PC-3 (cell line): ENCODE measurements around the gene ARHGAP26. TPM values are rescaled to one million over a fixed set of nuclear protein-coding genes. Genes with fewer than 3 reads are reported as not detected.

ENCODE experiments used
- ATAC-seq: fragments of 200-7000 bp; cut with Tn5 transposase; 2 replicates; pipeline ENCODE4 v1.9.1; 2020; ENCODE audit warnings: mild to moderate bottlenecking, moderate library complexity
- BruUV-seq: library from RNA; stranded (reverse); fragments of 400-500 nt; replicated peaks from 2 replicates; lab custom pipeline; 2021; lab: Mats Ljungman, UMichigan
- CTCF ChIA-PET: fragments of 300-600 bp; sonication (Branson Sonifier 250); formaldehyde crosslinking; loops from one replicate; lab custom pipeline; 2022; ENCODE audit warnings: antibody characterized with exemption; lab: Charles Lee
- POLR2A ChIA-PET: fragments of 300-600 bp; sonication (Branson Sonifier 250); formaldehyde crosslinking; loops from one replicate; lab custom pipeline; 2022; ENCODE audit warnings: antibody characterized with exemption; ENCODE audit not compliant: unreplicated experiment; lab: Charles Lee
- DNase-seq: peaks from one replicate; pipeline ENCODE4 v3.0.0-alpha.2; 2015
- H2AFZ ChIP-seq: fragments of 300-600 bp; sonication (generic); 2 replicates; pipeline ENCODE4 v1.6.0; 2016; ENCODE audit warnings: antibody characterized with exemption, low read length
- H3F3A ChIP-seq: fragments of 300-600 bp; sonication (generic); one replicate; pipeline ENCODE4 v1.6.0; 2017; ENCODE audit warnings: antibody characterized with exemption, low read length, control low read depth, mild to moderate bottlenecking; ENCODE audit not compliant: unreplicated experiment
- H3K27ac ChIP-seq: fragments of 300-600 bp; sonication (generic); 2 replicates; pipeline ENCODE4 v1.5.1; 2016; ENCODE audit warnings: mild to moderate bottlenecking, low read length
- H3K27me3 ChIP-seq: fragments of 300-600 bp; sonication (generic); 2 replicates; pipeline ENCODE4 v1.6.1; 2016; ENCODE audit warnings: low read length, mixed read lengths
- H3K36me3 ChIP-seq: fragments of 300-600 bp; sonication (generic); 2 replicates; pipeline ENCODE4 v1.6.1; 2016; ENCODE audit warnings: low read depth, mixed run types, low read length, mixed read lengths
- H3K4me1 ChIP-seq: fragments of 300-600 bp; sonication (generic); 2 replicates; pipeline ENCODE4 v1.5.1; 2016; ENCODE audit warnings: low read length; ENCODE audit not compliant: insufficient read depth
- H3K4me2 ChIP-seq: fragments of 300-600 bp; sonication (generic); 2 replicates; pipeline ENCODE4 v1.6.0; 2016; ENCODE audit warnings: low read length
- H3K4me3 ChIP-seq: fragments of 300-600 bp; sonication (generic); 2 replicates; pipeline ENCODE4 v1.5.1; 2016; ENCODE audit warnings: mild to moderate bottlenecking, low read length, mixed read lengths
- H3K79me2 ChIP-seq: fragments of 300-600 bp; sonication (generic); 2 replicates; pipeline ENCODE4 v1.6.1; 2017; ENCODE audit warnings: low read length, mixed read lengths
- H3K9ac ChIP-seq: fragments of 300-600 bp; sonication (generic); 2 replicates; pipeline ENCODE4 v1.6.0; 2016; ENCODE audit warnings: mild to moderate bottlenecking, low read length
- H3K9me2 ChIP-seq: fragments of 300-600 bp; sonication (generic); replicated peaks from 2 replicates; pipeline ENCODE4 v1.6.1; 2016; ENCODE audit warnings: mixed run types, low read length, mixed read lengths
- H3K9me3 ChIP-seq: fragments of 300-600 bp; sonication (generic); 2 replicates; pipeline ENCODE4 v1.6.1; 2016; ENCODE audit warnings: low read length, mixed read lengths
- H4K20me1 ChIP-seq: fragments of 300-600 bp; sonication (generic); 2 replicates; pipeline ENCODE4 v1.6.1; 2016; ENCODE audit warnings: low read length, mixed read lengths
- CTCF ChIP-seq: fragments of 300-600 bp; sonication (generic); conservative IDR thresholded peaks from 2 replicates; pipeline ENCODE4 v1.5.1; 2017; ENCODE audit warnings: antibody characterized with exemption, low read depth, mild to moderate bottlenecking, low read length
- EZH2 ChIP-seq: fragments of 300-600 bp; sonication (generic); IDR thresholded peaks from one replicate; pipeline ENCODE4 v1.6.1; 2017; ENCODE audit warnings: antibody characterized with exemption, mild to moderate bottlenecking, low read length; ENCODE audit not compliant: unreplicated experiment
- EZH2phosphoT487 ChIP-seq: fragments of 300-600 bp; sonication (generic); IDR thresholded peaks from 2 replicates; pipeline ENCODE4 v1.6.1; 2018; ENCODE audit warnings: mild to moderate bottlenecking, antibody characterized with exemption, low read length, borderline replicate concordance
- intact Hi-C: fragments of 100-400 bp; cut with micrococcal nuclease; formaldehyde crosslinking; loops from 2 replicates; pipeline ENCODE4 v1.9.0; 2023
- total RNA-seq: library from RNA; depleted of rRNA; stranded (reverse); fragments of >200 nt; gene quantifications from 2 replicates; pipeline ENCODE4 v1.2.3, GENCODE V29; 2014

Gene ARHGAP26
- total RNA-seq, 1 experiment from 2014 or later, result 11.7 TPM

DNA sequence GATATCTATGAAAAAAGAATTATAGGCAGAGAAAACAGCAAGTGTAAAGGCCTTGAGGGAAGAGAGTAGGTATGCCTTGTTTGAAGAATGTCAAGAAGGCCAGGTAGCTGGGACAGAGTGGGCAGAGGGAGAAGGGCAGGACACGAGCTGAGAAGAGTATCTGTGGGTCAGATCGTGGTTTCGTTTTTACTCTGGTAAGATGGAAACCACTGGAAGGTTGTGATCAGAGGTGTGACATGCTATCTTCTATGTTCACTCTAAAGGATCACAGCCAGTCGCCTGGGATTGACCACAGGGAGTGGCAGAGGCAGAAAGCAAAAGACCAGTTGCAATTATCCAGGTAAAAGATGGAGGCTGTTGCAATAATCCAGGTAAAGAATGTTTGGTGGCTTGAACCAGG lies 12.6 kb upstream of the ARHGAP26 start:
- no peak for ATAC-seq
- no peak for TF ChIP-seq EZH2
- TF ChIP-seq CTCF, result no peak
- no peak for TF ChIP-seq EZH2phosphoT487
- Histone ChIP-seq H3F3A (no peaks in the 10 kb centered on the region), H3K4me3 (no peak overlapping the region), H3K79me2 (no peaks in the 10 kb centered on the region), H3K27ac (no peak overlapping the region), H3K4me2 (no peak overlapping the region), H3K9me3 (no peaks in the 10 kb centered on the region), H2AFZ (no peak overlapping the region), H4K20me1 (no peaks in the 10 kb centered on the region), H3K27me3 (no peaks in the 10 kb centered on the region), H3K9me2 (no peaks in the 10 kb centered on the region), H3K9ac (no peak overlapping the region), H3K4me1 (no peaks in the 10 kb centered on the region), H3K36me3 (no peaks in the 10 kb centered on the region)
- CTCF ChIA-PET, result no interaction called here
- intact Hi-C loops, result no loop called here
- POLR2A ChIA-PET, result no interaction called here
- no TSS peak for BruUV-seq
- DNase-seq, result no peak

DNA sequence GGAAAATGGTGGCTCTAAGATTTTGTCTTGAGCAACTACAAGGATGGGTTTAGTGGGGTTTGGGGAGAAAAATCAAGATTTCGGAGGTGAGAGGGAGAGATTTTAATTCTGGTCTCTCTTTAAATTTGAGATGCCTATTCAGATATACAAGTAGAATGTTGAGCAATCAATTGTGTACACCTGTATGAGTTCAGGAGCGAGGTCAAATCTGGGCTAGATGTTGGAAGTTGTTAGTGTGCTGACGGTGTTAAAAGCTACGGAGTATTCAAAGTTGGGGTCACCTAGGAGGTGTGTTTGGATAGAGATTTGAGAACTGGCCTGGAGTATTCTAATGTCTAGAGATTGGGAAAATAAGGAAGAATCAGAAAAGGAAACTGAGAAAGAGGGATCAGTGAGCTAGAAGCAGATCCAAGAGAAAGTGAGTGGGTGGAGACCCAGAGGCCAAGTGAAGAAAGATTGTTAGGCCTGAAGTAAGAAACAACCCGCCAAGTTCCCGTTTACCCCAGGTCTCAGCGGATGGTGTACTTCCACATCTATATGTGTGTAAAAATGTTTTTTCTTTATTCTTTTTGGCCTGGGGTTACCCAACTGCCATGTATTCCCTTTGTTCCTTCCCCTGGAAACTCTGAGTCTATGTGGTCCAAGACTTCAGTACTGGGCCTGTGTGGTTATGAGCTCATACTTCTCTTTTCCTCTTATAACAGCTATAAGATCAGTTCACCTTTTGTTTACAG lies 11.9 kb upstream of the ARHGAP26 start:
- POLR2A ChIA-PET, result no interaction called here
- BruUV-seq, result no TSS peak
- no peaks in the 10 kb centered on the region for H3F3A ChIP-seq
- no peak for ATAC-seq
- no peaks in the 10 kb centered on the region for H4K20me1 ChIP-seq
- H3K9ac ChIP-seq, result no peak overlapping the region
- H3K27ac ChIP-seq, result no peak overlapping the region
- H3K79me2 ChIP-seq, result no peaks in the 10 kb centered on the region
- H3K4me1 ChIP-seq, result no peaks in the 10 kb centered on the region
- no peak overlapping the region for H3K4me2 ChIP-seq
- no peak overlapping the region for H3K4me3 ChIP-seq
- CTCF ChIA-PET, result no interaction called here
- H3K9me2 ChIP-seq, result no peaks in the 10 kb centered on the region
- intact Hi-C loops, result no loop called here
- no peak for TF ChIP-seq CTCF
- no peak for TF ChIP-seq EZH2
- no peak for TF ChIP-seq EZH2phosphoT487
- H3K27me3 ChIP-seq, result no peaks in the 10 kb centered on the region
- no peak overlapping the region for H2AFZ ChIP-seq
- no peak for DNase-seq
- H3K9me3 ChIP-seq, result no peaks in the 10 kb centered on the region
- H3K36me3 ChIP-seq, result no peaks in the 10 kb centered on the region

- Histone ChIP-seq H3K4me3 (no peak overlapping the region), H3F3A (no peaks in the 10 kb centered on the region), H3K79me2 (no peaks in the 10 kb centered on the region), H2AFZ (no peak overlapping the region), H3K27ac (no peak overlapping the region), H3K4me2 (no peak overlapping the region), H3K9ac (no peak overlapping the region), H3K9me2 (no peaks in the 10 kb centered on the region), H3K4me1 (no peaks in the 10 kb centered on the region), H4K20me1 (no peaks in the 10 kb centered on the region), H3K9me3 (no peaks in the 10 kb centered on the region), H3K27me3 (no peaks in the 10 kb centered on the region), H3K36me3 (no peaks in the 10 kb centered on the region)
- POLR2A ChIA-PET, result no interaction called here
- no peak for TF ChIP-seq CTCF
- no peak for TF ChIP-seq EZH2
- TF ChIP-seq EZH2phosphoT487, result no peak
- intact Hi-C loops, result no loop called here
- ATAC-seq (no peak), DNase-seq (no peak)
- BruUV-seq, result no TSS peak
- CTCF ChIA-PET, result no interaction called here
These were observed 11.4 kb upstream of the ARHGAP26 start for GRCh38 chr5:142758796-142759145.
